BE2C (cell line): ENCODE results near the gene GATA3.

Experiments
- DNase-seq: peaks from one replicate; pipeline ENCODE4 v3.0.0-alpha.2; 2020
- H3K27me3 ChIP-seq: fragments of 250-450 bp; sonication (Bioruptor Pico); 2 replicates; pipeline ENCODE4 v1.5.1; 2020; ENCODE audit warnings: mild to moderate bottlenecking
- H3K36me3 ChIP-seq: fragments of 250-450 bp; sonication (Bioruptor Pico); 2 replicates; pipeline ENCODE4 v1.5.1; 2020; ENCODE audit warnings: mild to moderate bottlenecking
- H3K4me1 ChIP-seq: fragments of 250-450 bp; sonication (Bioruptor Pico); 2 replicates; pipeline ENCODE4 v1.5.1; 2020
- H3K4me3 ChIP-seq: 2 replicates; pipeline ENCODE4 v1.5.1; 2011; ENCODE audit warnings: low read depth, low read length
- H3K9me3 ChIP-seq: fragments of 250-450 bp; sonication (Bioruptor Pico); 2 replicates; pipeline ENCODE4 v1.5.1; 2020
- TF ChIP-seq, protein P1 (sequence below): IDR thresholded peaks from 2 replicates; pipeline ENCODE4 v1.5.1; 2012; ENCODE audit warnings: mild to moderate bottlenecking, low read depth, low read length

Gene GATA3

DNA sequence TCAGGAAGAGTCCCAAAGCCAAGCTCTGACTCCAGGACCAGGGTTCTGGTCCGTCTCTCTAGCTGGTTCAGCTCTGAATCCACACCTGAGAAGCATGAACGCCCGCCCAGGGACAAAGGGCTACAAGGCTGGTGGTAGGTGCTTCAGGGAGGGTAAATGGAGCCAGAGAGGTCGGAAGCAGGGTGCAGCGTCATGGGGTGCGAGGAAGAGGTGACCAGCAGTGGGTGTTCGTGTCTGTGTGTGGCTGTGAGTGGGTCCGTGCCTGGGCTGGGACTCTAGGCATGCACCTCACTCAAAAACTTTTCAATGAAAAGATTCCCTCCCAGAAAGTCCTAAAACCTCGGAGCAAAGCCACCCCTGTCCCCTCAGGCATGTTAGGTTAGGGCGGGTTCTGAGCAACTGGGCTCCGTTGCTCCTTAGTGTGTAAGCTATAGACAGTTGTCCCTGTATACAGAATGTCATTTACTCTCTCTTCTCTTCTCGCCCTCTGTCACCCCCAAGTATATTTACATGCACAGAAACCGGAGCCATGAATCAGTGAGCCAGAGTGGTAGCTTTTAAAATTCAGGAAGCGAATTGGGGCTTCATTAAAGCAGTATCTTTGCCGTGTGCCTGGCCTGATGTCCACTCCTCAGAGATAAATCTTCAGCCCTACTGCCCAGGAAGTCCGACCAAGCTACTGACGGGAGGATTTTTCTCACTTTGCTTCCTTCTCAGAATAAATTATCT, 12.3 kb upstream of the GATA3 start:
- H3K4me3 ChIP-seq, result no peak overlapping the region
- TF ChIP-seq, protein P1, sequence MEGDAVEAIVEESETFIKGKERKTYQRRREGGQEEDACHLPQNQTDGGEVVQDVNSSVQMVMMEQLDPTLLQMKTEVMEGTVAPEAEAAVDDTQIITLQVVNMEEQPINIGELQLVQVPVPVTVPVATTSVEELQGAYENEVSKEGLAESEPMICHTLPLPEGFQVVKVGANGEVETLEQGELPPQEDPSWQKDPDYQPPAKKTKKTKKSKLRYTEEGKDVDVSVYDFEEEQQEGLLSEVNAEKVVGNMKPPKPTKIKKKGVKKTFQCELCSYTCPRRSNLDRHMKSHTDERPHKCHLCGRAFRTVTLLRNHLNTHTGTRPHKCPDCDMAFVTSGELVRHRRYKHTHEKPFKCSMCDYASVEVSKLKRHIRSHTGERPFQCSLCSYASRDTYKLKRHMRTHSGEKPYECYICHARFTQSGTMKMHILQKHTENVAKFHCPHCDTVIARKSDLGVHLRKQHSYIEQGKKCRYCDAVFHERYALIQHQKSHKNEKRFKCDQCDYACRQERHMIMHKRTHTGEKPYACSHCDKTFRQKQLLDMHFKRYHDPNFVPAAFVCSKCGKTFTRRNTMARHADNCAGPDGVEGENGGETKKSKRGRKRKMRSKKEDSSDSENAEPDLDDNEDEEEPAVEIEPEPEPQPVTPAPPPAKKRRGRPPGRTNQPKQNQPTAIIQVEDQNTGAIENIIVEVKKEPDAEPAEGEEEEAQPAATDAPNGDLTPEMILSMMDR, result no peak
- DNase-seq, result no peak
- peaks cover 4% of the 10 kb centered on the region; the same call in 1 of the 2 replicates for H3K4me1 ChIP-seq
- no peaks in the 10 kb centered on the region for H3K9me3 ChIP-seq
- no peaks in the 10 kb centered on the region for H3K36me3 ChIP-seq
- 0 out of 2 replicates have a peak, but pooled peaks cover 3% of the 10 kb centered on the region for H3K27me3 ChIP-seq

DNA sequence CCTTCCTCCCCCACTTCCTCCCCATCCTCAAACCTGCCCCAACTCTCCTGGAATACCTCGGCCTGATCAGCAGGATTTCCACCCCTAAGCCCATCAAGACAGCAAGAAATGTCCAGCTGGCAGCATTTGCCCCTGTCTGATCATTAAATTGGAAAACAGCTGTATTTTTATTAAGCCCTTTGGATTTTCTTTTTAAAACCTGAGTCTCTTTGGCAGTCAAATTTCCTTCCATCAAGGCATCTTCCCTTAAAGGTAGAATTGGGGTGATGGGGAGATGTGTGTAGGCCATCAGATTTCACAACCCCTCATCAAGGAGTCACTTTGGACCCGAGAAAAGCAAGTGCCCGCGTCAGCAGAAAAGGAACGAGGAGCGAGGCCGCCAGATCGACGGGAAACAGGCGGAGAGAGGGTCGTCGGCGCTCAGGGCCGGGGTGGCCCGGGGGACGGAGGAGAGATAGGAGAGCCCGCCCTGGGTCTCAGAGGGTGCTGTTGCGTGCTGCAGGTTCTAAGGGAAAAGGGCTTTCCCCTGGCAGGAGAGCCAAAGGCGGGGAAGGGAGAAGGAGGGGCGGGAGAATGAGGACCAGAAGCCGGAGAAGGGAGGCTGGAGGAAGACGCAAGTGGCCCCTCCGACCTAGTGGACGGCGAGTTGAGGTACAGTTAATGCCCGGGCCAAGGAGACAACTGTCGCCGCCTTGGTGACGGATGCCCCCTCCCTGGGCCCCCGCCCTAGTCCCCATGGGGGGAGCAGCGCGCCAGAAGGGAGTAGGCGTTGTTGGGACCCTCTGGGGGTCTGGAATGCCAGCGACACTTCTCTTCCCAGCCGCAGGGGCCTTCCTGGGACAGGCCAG, 11.5 kb upstream of the GATA3 start:
- Histone ChIP-seq H3K27me3 (0 out of 2 replicates have a peak, but pooled peaks cover 3% of the 10 kb centered on the region), H3K4me1 (peaks cover 4% of the 10 kb centered on the region; the same call in 1 of the 2 replicates), H3K36me3 (no peaks in the 10 kb centered on the region), H3K4me3 (no peak overlapping the region), H3K9me3 (no peaks in the 10 kb centered on the region)
- DNase-seq, result no peak
- TF ChIP-seq, protein P1, result no peak

DNA sequence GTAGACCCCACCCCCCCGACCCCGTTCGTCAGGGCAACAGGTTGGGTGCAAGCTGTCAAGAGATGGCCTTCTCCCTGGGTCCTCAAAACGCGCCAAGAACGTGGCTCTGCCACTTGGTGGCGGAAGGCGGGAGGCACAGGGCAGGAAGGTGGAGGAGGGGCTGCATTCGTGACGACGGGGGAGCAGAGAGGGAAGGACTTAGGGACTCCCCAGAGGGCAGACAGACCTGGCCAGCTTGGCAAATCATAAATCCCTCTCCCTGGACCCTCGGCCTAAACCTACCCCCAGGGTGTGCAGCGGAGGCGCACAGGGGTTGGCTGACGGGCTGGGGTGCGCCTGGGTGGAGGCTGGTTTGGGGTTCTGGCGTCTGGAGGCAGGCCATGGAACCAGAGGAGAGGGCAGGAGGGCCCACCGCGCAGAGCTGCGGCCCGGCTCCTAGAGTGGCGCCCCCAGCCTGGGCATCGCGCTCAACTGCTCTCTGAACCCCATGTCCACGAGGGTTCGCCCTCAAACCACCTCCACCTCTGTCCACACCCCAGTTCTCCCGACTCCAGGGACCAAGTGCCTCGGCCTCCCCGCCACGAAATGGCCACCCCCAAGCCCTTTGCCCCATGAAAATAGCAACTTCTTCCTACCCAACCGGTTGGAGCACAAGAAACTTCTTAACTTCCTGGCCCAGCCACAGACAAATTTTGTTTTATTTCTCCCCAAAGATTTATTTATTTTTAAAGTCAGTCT, 10.8 kb upstream of the GATA3 start:
- H3K27me3 ChIP-seq, result no peaks in the 10 kb centered on the region
- TF ChIP-seq, protein P1, result no peak
- H3K9me3 ChIP-seq, result no peaks in the 10 kb centered on the region
- H3K4me3 ChIP-seq, result no peak overlapping the region
- no peaks in the 10 kb centered on the region for H3K4me1 ChIP-seq
- no peak for DNase-seq
- no peaks in the 10 kb centered on the region for H3K36me3 ChIP-seq

DNA sequence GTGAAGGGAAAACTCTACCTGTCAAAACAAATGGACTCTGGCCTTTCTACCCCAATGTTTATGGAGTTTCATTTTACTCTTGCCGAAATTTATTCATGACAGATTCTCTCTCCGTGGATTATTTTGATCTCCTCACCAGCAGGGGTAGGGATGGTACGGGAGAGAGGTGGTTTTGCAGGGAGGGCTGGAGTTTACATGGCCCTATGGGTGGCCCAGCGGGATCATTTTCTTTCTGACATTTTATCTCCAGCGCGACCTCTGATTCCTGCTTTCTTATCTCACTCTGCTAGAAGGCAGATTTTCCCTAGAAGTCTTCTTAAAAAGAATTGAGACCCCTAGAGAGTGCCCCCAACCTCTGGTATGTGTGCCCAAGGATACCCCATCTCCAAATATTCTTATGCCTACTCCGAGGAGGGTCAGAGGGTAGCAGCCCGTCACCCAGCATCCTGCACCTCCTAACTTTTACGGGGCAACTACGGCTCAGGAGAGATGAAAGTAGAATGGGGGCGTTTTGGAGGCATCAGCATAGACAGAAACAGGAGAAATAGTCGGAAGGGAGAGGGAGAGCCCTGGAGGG, 10.1 kb upstream of the GATA3 start:
- no peaks in the 10 kb centered on the region for H3K27me3 ChIP-seq
- no peaks in the 10 kb centered on the region for H3K4me1 ChIP-seq
- TF ChIP-seq, protein P1, result no peak
- H3K9me3 ChIP-seq, result no peaks in the 10 kb centered on the region
- no peak for DNase-seq
- no peaks in the 10 kb centered on the region for H3K36me3 ChIP-seq
- peak overlapping the region; percentile 93 for H3K4me3 ChIP-seq

DNA sequence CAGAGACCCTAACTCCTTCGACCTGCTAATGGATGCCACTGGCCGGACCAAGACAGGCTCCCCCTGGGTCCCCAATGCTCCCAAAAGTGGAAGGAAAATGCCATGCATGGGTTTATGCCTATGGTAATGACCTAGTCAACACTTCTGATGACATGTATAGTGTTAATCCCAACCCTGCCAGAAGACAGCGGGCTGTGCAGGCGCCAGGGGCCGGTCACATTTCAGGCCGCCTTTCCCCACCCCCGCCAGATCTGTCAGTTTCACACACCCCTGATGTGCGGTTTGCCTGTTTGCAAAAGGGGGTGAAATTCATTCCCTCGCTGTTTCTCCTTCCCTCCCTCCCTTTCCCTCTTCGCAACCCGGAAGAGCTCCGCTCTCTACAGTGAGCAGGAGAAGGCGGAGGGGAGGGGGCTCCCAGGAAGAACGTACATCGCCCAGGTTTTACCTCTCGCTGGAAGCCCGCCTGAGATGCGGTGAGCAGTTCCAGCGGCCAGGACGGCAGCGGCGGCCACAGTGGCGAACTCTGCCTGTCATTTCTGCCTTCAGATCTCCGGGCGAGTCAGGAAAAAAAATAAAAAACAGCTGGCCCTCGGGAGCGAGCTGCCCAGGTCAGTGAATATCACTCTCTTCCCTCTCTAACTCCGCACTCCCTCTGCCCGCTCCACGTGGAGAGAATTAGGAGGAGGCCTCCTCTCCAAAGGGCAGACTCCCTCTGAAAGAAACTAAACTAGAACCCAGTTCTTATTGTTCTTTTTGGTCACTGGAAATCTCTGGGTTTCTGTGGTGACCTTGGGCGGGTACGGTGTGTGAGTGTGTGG, 9.4 kb upstream of the GATA3 start:
- Histone ChIP-seq H3K9me3 (no peaks in the 10 kb centered on the region), H3K4me1 (no peaks in the 10 kb centered on the region), H3K36me3 (no peaks in the 10 kb centered on the region), H3K4me3 (peak overlapping the region; percentile 93), H3K27me3 (no peaks in the 10 kb centered on the region)
- TF ChIP-seq, protein P1, result no peak
- DNase-seq, result peak; percentile 61
